HG03108 (cell line): ENCODE data around the gene CDKAL1.
"Not testable (repeated sequence)": the region's sequence is repeated elsewhere in the genome, so short reads cannot be mapped to it uniquely, and the experiment has no call there.

ENCODE experiments used
- ATAC-seq: cut with Tn5 transposase; IDR thresholded peaks from one replicate; pipeline ENCODE4 v1.9.1; 2021; ENCODE audit warnings: moderate library complexity; ENCODE audit not compliant: unreplicated experiment

CDKAL1 gene

DNA sequence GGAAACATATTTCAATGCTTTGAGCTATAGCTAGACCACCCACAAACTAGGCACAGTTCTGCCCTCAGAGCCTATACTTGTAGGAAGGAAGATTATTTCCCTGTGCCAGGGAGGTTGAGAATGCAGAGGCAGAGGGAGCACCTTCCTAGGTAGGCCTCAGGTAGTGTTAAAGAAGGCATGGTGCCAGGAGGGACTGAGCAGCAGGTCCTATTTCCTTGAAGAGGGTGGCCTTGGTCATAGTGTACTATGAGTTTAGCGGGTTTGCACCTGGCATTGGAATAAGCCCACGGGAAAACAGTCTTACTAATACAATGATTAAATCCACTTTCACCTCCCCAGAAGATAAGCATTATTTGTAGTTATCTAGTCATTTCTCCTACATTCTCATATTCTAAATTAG is 375.4 kb downstream of the CDKAL1 start:
- ATAC-seq = no peak

DNA sequence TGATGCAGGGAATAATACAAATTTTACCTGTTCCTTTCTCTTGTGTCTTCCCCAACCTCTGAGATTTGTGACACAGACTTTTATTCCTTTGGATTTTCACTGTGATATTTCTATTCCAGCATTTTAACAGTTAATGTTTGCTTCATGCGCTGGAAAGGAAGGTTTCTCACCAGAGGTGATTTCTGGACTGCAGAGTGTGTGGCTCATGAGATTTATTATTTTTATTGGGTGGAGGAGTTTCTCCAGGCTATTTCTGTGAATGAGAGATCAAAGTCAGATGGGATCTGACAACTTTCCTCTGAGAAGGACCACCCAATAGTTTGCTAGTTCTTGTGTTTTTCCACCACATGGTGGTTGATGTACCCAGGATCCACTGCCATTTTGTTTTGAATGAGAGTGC is 377.5 kb downstream of the CDKAL1 start:
- ATAC-seq = no peak

DNA sequence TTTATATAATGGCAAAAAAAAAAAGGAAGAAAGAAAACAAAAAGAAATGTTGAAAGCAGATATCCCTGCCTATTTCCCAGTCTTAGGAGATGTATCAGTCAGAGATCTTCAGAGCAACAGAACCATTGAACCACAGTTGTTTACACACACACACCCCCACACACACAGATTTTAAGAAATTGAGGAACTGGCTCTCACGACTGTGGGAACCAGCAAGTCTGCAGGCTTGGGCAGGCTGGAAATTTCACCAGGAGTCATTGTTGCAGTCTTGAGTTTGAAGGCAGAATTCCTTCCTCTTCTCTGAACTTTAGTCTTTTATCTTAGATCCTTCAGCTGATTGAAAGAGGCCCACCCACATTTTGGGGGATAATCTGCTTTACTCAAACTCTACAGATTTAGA is 380.9 kb downstream of the CDKAL1 start:
- no peak for ATAC-seq

DNA sequence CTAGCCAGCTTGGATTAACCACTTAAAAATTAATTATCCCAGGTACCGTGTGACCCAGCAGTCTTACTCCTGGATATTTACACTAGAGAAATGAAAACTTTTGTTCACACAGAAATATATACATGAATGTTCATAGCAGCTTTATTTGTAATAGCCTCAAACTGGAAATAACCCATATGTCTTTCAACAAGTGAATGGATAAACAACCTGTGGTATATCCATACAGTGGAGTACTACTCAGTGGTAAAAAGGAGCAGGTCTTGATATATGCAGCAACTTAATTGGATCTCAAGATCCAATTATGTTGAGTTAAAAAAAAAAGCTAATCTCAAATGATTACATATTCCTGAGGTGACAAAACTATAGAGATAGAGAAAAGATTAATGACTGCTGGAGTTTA is 381.4 kb downstream of the CDKAL1 start:
- ATAC-seq = no peak

DNA sequence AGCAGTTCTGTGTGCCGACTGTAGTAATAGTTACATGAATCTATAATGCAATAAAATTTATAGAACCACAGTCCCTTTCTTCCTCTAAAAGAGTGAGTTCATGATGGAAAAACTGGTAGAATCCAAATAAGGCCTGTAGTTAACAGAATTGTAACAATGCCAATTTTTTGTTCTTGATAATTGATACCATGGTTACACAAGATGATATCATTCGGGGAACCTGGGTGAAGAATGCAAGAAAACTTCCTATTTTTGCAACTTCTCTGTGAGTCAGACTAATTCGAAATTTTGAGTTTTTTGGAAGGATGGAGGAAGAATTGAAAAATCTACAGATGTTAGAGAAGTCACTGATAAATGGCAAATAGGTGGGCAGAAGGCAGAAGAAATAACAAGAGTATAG is 381.8 kb downstream of the CDKAL1 start:
- no peak for ATAC-seq

DNA sequence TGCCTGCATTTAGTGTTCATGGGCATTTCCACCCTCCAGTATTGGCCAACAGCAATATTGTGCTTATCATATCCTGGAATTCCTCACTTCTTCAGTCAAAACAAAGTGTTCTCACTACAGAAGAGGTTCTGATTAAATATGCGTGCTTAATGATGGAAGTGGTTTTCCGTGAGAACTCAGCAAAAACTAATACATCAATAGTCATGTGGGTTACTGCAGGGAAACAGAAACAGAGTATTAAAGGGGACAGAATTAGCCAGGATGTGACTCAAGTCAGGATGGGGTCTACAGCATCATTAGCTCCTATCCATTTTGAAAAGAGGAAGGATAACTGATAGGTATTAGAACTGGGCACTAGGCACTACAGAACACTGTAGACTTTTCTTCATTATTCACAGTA is 384.6 kb downstream of the CDKAL1 start:
- no peak for ATAC-seq

DNA sequence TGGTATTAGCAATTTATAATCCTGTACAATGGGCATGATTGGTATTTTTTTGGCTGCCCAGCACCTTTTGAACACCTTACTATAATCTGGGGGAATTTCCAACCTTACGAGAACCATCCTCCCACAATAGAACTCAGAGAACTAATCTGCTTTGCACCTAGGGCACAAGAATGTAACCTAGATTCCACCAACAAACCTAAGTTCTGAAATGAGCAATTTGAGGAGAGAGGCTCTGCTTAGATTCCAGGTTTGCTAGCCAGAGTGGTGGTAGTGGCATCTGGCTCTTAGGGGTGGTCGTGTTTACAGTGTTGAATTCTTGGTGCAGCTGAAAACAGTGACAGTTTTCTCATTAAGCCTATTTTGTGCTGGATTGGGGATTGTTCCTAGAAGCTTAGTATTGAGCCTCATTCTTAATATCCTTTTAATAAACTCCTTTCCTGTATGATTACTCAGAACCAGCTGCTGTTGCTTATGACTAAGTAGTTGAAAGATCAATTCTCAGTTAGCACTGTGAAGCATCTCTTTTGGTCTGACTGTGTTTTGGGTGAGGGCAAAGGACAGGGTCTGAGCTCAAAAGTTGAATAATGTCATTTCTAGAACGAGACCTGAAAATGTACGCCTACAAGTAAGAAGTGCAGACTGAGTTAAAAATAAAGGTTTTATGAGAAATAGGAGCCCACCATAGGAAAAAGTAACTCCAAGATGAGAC is 385.6 kb downstream of the CDKAL1 start:
- ATAC-seq = peak; percentile 78

DNA sequence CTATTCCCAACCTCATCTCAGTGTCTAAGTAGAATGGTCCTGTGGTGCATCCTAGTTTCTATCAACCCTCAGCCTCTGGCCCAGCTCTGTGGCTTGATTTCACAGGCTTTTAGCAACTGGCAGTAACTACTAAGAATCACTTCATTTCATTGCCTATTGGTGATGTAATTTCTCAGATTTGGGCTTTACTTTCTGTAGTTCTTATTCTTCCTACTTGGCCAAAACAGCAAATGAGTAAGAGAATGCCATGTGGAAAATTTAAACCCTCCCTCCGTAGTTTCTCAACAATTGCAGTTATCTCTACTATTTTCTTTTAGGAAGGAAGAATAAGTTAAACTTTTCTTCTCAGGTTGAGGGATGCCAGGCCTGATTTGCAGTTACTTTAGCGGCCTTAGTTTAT is 387.3 kb downstream of the CDKAL1 start:
- no peak for ATAC-seq

DNA sequence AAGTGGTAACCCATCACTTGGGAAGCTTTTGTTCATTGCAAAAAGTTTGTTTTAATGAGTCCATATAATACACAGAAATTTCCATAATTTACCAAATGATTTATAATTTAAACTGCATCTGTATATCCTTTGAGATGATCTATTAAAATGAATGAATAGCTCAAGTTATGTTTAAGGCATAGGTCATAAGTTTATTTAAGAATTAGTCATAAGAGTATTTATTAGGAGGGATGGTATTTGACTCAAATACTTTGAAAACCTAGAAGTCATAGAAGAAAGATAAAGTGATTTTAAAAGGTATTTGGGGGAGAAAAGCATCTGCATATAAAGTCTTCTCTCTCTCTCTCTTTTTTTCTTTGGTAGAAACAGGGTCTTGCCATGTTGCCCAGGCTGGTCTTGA is 388.5 kb downstream of the CDKAL1 start:
- no peak for ATAC-seq

DNA sequence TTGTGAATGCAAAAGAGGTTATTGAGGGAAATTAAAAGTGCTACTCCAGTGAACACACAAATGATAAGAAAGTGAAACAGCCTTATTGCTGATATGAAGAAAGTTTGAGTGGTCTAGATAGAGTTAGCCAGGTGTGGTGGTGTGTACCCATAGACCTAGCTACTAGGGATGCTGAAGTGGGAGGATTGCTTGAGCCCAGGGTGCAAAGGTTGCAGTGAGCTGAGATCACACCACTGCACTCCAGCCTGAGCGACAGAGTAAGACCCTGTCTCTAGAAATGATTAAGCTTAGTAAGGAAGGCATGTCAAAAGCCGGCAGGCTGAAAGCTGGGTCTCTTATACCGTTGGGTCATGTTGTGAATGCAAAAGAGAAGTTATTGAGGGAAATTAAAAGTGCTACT is 389.8 kb downstream of the CDKAL1 start:
- ATAC-seq = not testable (repeated sequence)

DNA sequence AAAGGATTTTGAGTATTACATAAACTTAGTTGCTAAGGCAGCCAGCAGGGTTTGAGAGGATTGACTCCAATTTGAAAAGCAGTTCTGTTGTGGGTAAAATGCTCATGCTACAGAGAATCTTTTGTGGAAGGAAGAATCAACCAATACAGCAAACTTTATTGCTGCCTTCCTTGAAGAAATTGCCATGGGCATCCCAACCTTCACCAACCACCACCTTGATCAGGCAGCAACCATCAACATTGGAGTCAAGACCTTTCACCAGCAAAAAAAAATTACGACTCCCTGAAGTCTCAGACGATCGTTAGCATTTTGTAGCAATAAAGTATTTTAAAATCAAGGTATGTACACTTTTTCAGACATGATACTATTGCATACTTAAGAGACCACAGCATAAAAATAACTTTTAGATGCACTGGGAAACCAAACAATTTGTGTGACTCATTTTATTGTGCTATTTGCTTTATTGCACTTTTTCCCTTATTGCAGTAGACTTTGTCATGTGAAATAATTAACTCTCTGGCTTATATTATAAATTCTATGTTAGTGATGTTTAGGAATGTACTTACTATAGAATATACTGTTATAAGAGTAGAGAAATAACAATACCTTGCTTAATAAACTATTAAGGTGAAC is 390.8 kb downstream of the CDKAL1 start:
- no peak for ATAC-seq

DNA sequence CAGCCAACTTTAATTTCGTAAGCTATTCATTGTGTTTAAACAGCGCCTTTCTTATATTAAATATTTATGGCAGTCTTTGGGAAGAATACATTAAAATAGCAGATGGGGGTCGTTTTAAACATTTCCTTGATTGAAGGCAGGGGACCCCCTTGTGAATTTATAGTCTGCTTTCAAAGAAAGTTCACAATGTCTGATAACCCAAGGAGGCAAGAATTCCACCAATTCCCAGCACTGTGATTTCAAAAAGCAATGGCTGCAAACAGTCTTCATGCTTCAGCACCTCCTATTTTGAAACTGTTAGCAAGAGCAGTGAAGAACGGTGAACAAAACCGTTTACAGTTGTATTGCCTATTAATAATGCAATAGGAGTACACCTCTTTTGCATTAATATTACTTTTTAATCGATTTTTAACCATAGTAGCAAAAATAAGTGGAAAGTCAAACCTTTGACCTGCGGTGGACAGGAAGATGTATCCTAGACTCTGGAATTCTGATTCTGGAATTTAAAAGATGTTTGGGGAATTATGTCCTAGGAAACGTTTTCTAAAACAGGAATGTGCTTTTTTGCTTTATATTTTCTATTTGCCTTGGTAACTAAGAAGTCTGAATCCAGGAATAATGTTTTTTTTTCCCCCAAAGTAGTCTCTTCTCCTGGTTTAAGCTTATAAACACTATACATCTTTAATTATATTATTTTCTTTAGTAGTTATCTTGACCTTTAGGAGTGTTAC is 393.0 kb downstream of the CDKAL1 start:
- ATAC-seq = no peak

DNA sequence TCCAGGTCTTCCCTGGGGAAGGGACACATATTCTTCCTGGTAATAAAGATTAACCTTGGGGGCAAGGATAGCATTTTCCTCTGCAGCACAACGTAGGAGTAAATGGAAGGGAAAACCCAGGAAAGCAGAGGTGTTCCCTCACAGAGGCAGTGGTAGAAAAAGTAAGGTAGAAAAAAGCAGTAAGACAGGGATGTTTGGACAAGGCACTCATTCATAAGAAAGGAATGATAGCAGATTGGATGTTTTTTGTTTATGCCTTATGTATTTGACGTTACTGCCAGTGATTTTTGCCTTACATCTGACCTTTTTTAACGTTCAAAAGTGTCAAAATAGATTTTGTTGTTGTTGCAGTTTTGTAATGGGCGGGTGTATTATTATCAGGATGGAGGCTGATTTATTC is 395.0 kb downstream of the CDKAL1 start:
- no peak for ATAC-seq

DNA sequence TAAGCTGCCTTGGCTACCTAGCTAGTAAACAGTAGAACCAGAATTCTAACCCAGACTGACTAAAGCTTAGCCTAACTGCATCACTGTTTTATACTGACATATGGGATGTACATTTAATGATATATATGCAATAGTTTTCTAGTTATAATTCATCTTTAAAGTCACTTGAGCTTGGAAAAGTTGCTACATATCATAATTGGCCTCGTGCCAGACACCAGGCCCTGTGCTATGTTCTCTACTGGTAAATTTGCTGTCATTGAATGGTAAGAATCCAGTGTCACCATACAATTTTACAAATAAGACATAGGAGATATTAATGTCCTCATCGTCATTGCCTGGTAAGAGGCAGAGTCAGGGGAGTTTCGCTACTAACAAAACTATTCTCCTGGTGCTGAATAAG is 396.8 kb downstream of the CDKAL1 start:
- no peak for ATAC-seq

DNA sequence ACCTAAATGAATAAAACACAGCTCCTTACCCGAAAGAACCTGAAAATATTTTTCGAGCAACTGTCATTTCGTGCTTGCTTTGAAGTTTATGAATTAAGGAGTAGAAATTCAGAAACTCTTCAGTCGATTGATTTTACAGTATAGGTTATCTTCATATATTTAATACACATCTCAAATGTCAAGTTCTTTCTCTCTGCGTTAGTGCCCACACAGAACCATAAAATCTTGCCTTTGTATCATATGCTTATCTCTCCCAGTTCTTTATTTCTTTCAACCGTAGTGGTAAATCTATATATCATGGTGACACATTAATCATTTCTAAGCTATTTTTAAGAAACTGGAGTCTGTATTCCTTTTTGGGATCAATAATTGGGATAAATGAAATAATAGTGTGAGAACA is 397.5 kb downstream of the CDKAL1 start:
- no peak for ATAC-seq

DNA sequence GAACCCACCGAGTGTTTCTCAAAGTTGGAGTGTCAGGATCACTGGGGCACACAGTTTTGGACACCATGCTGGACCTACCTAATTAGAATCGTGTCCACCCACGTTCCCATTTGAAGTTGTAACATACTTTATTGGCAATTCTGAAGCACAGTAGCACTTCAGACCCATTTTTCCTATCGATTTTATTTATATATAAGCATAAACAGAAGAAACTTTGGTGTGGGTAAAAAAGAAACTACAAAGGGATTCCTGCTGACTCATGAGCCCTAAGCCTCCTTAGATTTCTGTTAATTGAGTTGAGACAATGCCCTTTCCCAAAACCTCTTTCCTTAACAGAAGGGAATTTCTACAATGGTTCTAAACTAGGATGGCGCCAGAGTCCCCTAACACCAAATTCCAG is 398.0 kb downstream of the CDKAL1 start:
- no peak for ATAC-seq

DNA sequence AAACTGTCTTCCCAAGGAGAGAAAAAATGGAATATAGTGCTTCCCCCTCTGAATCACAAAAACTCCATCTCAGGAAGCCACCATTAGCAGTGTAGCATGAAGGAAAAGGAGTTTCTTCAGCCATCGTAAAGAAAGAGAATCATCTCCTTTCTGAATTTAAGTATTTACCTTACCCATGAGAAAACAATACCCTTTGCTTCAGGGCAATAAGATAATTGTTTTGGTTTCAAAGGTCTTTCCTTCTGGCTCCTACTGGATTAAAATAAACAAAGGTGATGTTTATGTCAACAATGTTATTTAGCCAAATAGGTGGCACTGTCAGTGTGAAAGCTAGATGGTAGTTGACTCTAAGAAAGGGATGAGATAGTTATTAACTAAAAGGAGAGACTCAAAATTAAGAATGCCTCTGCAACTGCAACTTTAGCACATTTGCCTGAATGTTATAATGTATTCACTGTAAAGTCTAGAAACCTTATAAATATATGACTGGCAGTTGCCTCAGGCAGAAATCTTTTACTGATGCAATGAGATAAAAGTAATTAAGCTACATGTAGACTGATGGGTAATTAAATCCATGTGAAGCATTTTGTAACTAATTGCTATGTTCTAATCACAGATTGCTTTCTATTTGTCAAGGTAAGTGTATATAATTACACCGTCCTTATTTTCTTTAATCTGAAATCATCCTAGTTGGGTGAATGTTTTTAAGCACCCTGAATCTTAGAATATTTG is 399.0 kb downstream of the CDKAL1 start:
- ATAC-seq = no peak

DNA sequence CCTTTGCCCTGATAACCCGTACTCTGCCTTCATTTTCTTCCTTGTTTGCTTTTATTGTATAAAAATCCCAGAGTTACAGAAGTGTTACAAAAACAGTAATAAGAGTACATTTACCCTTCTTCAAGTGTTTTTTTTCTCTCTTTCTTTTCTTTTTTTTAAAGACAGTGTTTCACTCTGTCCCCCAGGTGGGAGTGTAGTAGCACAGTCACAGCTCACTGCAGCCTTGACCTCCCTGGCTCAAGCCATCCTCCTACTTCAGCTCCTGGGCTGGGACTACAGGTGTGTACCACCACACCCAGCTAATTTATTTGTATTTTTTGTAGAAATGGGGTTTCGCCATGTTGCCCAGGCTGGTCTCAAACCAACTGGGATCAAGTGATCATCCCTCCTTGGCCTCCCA is 402.7 kb downstream of the CDKAL1 start:
- no peak for ATAC-seq

DNA sequence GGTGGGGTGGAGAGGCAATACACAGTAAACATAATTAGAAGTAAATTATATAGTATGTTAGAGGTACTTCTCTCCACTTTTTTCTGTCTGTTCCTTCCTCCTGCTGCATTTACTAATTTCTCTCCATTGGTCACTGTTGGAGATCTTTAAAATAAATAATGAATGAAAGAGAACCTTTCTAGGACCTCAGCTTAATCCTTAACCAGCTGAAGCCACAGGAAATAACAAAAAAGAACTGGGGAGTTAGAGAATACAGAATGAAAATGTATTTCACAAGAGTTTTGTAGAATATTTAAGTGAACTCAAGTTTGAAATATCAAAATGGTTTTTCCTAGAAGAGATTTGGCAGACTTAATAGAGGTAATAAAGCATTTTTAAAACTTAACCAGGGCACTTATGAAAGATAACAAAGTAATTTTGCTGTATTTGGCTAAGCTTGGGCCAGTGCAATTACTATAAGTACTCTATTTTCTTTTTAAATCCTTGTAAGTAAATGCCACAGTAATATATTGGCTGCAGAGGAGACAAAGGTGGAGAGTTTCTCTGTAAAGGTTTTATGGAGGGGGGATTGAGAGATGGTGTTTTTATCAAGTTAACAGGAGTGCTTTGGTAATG is 405.0 kb downstream of the CDKAL1 start:
- ATAC-seq = no peak

DNA sequence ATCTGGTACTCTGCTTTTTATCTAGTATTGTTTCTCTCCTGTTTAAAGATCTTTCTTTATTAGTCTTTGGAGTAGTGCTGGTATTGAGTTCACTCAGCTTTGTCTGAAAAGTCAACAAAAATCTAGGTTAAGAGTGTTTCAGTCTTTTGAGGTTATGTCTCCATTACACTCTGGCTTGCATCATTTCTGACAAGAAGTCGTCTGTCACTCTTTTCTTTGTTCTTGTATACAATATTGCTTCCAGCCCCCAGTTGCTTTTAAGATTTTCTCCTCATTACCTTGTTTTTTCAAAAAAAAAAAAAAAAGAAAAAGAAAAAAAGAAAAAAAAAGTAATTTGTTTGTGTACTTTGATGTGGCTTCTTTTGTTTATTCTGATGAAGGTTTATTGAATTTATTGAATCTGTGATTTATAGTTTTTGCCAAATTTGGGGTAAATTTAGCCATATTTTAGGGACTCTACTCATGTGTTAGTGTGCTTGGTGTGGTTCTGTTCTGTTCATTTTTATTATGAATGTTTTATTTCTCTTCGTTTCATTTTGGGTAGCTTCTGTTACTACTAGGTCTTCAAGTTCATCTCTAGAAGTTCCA is 408.9 kb downstream of the CDKAL1 start:
- no peak for ATAC-seq

DNA sequence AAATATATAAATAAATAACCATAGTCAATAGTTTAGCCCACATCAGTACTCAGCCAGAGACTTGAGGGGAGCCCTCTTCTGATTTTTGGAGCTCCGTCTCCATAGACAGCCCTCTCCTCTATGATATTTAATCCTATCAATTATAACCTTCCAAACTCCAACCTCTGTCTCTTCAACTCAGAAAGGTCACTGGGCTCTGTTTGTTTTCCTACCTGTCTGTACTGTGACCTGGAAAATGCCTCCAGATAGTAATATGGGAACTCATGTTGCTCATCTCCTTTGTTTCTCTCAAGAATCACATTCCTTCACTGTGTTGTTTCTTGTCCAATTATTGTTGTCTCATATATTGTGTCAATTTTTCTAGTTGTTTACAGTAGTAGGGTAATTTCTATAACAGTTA is 409.7 kb downstream of the CDKAL1 start:
- no peak for ATAC-seq
